ENCODE data around the gene TFB1M.
A peak's percentile ranks its signal among the peaks of the same experiment; 100 is the strongest.
"Not testable (repeated sequence)": the region's sequence is repeated elsewhere in the genome, so short reads cannot be mapped to it uniquely, and the experiment has no call there.

Gene TFB1M

GRCh38 chr6:155234687-155235086, 79.6 kb downstream of the TFB1M start:
- no peak for TF ChIP-seq POLR2A (IDR thresholded peaks at IDR 0.05; ENCODE audit: extremely low read depth, insufficient read length)
- TF ChIP-seq MYC (IDR thresholded peaks at IDR 0.05; ENCODE audit: low read depth, low read length): no peak
- TF ChIP-seq, protein P1, sequence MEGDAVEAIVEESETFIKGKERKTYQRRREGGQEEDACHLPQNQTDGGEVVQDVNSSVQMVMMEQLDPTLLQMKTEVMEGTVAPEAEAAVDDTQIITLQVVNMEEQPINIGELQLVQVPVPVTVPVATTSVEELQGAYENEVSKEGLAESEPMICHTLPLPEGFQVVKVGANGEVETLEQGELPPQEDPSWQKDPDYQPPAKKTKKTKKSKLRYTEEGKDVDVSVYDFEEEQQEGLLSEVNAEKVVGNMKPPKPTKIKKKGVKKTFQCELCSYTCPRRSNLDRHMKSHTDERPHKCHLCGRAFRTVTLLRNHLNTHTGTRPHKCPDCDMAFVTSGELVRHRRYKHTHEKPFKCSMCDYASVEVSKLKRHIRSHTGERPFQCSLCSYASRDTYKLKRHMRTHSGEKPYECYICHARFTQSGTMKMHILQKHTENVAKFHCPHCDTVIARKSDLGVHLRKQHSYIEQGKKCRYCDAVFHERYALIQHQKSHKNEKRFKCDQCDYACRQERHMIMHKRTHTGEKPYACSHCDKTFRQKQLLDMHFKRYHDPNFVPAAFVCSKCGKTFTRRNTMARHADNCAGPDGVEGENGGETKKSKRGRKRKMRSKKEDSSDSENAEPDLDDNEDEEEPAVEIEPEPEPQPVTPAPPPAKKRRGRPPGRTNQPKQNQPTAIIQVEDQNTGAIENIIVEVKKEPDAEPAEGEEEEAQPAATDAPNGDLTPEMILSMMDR (IDR thresholded peaks at IDR 0.05; ENCODE audit: low read depth, low read length): no peak
- no peak for TF ChIP-seq MAX (IDR thresholded peaks at IDR 0.05; ENCODE audit: low read depth, low read length)
- H3K4me3 ChIP-seq (ENCODE audit: low read depth, low read length): no peak overlapping the region
- no peak for DNase-seq (ENCODE audit: low read depth)

DNA sequence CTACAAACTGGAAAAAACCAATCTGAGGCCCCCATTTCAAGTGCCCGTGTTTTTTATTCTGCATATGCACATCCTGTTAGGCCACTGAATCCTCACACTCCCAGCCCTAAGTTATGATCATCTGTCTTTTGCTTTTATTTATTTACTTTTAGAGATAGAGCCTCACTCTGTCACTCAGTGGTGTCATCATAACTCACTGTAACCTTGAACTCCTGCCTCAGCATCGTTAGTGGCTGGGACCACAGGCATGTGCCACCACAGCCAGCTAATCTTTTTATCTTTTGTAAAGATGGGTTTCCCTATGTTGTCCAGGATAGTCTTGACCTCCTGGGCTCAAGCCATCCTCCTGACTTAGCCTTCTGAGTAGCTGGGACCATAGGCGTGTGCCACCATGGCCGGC, 80.1 kb downstream of the TFB1M start:
- no peak for TF ChIP-seq POLR2A (IDR thresholded peaks at IDR 0.05; ENCODE audit: extremely low read depth, insufficient read length)
- TF ChIP-seq, protein P1 (IDR thresholded peaks at IDR 0.05; ENCODE audit: low read depth, low read length): no peak
- no peak for DNase-seq (ENCODE audit: low read depth)
- no peak overlapping the region for H3K4me3 ChIP-seq (ENCODE audit: low read depth, low read length)

DNA sequence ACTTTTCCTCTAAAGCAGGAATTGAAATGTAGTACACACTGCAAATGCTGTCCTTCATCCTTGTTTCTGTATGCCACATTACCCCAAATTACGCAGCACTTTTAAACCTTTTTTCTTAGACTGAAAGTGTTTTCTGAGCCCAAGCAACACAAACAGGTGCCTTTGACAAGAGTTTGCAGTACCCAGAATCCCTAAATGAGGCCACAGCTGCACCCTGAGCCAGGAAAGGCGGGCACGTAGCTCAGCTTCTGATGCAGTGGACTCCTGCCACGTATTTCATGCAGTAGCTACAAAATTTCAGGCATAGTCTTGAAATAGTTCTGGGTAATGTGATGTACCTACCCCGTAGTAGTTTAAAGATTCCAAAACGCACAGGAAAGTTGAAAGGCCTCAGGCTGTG, 81.4 kb downstream of the TFB1M start:
- H3K4me3 ChIP-seq (ENCODE audit: low read depth, low read length): no peak overlapping the region
- no peak for TF ChIP-seq POLR2A (IDR thresholded peaks at IDR 0.05; ENCODE audit: extremely low read depth, insufficient read length)
- no peak for TF ChIP-seq MYC (IDR thresholded peaks at IDR 0.05; ENCODE audit: low read depth, low read length)
- TF ChIP-seq, protein P1 (IDR thresholded peaks at IDR 0.05; ENCODE audit: low read depth, low read length): no peak
- no peak for TF ChIP-seq MAX (IDR thresholded peaks at IDR 0.05; ENCODE audit: low read depth, low read length)
- no peak for DNase-seq (ENCODE audit: low read depth)

GRCh38 chr6:155230975-155231374, 83.3 kb downstream of the TFB1M start:
- H3K4me3 ChIP-seq (ENCODE audit: low read depth, low read length); DNase-seq (ENCODE audit: low read depth): not testable (repeated sequence)

- H3K4me3 ChIP-seq (ENCODE audit: low read depth, low read length): no peak overlapping the region
- no peak for DNase-seq (ENCODE audit: low read depth)
- no peak for TF ChIP-seq POLR2A (IDR thresholded peaks at IDR 0.05; ENCODE audit: extremely low read depth, insufficient read length)
- TF ChIP-seq MAX (IDR thresholded peaks at IDR 0.05; ENCODE audit: low read depth, low read length): no peak
Observed at GRCh38 chr6:155228546-155229166, 85.6 kb downstream of the TFB1M start.

GRCh38 chr6:155227046-155227445, 87.2 kb downstream of the TFB1M start:
- H3K4me3 ChIP-seq (ENCODE audit: low read depth, low read length): no peak overlapping the region
- TF ChIP-seq MYC (IDR thresholded peaks at IDR 0.05; ENCODE audit: low read depth, low read length) (no peak), MAX (IDR thresholded peaks at IDR 0.05; ENCODE audit: low read depth, low read length) (no peak), POLR2A (IDR thresholded peaks at IDR 0.05; ENCODE audit: extremely low read depth, insufficient read length) (no peak)
- TF ChIP-seq, protein P1 (IDR thresholded peaks at IDR 0.05; ENCODE audit: low read depth, low read length): no peak
- no peak for DNase-seq (ENCODE audit: low read depth)

DNA sequence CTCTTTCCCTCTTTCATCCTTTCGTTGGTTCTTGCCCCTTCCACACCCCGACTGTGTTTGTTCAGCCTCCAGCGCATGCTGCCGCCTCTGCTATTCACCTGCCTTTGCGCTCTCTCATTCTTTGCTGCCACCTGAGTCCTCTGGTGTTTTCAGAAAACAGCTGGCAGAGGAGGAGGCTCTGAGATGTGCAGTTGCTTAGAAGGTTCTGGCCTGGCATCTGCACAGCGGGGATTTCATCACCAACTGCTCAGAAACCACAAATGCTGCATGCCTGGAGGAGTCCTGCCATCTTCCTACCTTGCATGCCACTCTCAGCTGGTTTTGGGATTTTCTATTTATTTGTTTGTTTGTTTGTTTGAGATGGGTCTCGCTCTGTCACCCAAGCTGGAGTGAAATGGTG, 89.7 kb downstream of the TFB1M start:
- TF ChIP-seq MAX (IDR thresholded peaks at IDR 0.05; ENCODE audit: low read depth, low read length): no peak
- no peak for TF ChIP-seq MYC (IDR thresholded peaks at IDR 0.05; ENCODE audit: low read depth, low read length)
- TF ChIP-seq, protein P1 (IDR thresholded peaks at IDR 0.05; ENCODE audit: low read depth, low read length): no peak
- TF ChIP-seq POLR2A (IDR thresholded peaks at IDR 0.05; ENCODE audit: extremely low read depth, insufficient read length): no peak
- DNase-seq (ENCODE audit: low read depth): peak; percentile 44
- no peak overlapping the region for H3K4me3 ChIP-seq (ENCODE audit: low read depth, low read length)
